Measurements from ENCODE around the gene SRRM2. TPM values are rescaled to one million over a fixed set of nuclear protein-coding genes. Genes with fewer than 3 reads are reported as not detected.

The SRRM2 gene
- total RNA-seq, 1 experiment from 2014 or later: 617 TPM

DNA sequence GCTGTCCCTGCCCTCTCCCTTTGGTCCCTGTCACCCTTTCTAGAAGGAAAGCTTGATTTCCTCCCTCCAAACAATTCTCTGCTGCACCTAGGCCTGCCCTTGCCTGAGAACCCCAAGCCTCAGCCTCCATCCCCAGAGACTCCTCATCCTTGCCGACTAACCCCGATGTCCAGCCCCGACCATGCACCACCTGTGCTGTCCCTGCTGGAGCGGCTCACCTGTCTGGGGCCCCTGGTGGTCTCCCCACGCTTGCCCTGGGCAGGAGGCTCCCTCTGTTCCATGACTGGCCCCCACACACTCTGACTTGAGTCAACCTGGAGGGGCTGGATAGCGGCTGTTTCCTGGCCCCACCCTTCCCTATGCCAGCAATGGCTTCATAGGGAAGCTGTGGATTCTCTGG is 12.0 kb upstream of the SRRM2 start:
- Histone ChIP-seq H3K27ac (ENCODE audit: low read length) (no peak overlapping the region), H3K9me3 (ENCODE audit: control insufficient read depth, insufficient read depth, low read depth, low read length) (no peaks in the 10 kb centered on the region), H3K36me3 (ENCODE audit: control insufficient read depth, insufficient read depth, low read length) (no peaks in the 10 kb centered on the region), H3K4me1 (ENCODE audit: control insufficient read depth, insufficient read depth, low read length) (peaks cover 6% of the 10 kb centered on the region), H3K27me3 (ENCODE audit: control insufficient read depth, insufficient read depth, low read length) (no peaks in the 10 kb centered on the region), H3K4me3 (ENCODE audit: low read depth in 2 of 2, low read length in 2 of 2) (no peak overlapping the region)
- ATAC-seq (no peak), DNase-seq (ENCODE audit: low read depth, low spot score) (no peak)
- no TSS peak for BruUV-seq (replicated peaks)
- in situ Hi-C loops (cut with HindIII; ENCODE audit: low pct_unique_long_range_greater_than_20kb, low sequenced_read_pairs) (no loop called here), intact Hi-C loops (cut with micrococcal nuclease; ENCODE audit: unreplicated experiment) (no loop called here)
- ChIA-PET POLR2A (no interaction called here), CTCF (no interaction called here)
- TF ChIP-seq, protein P1, sequence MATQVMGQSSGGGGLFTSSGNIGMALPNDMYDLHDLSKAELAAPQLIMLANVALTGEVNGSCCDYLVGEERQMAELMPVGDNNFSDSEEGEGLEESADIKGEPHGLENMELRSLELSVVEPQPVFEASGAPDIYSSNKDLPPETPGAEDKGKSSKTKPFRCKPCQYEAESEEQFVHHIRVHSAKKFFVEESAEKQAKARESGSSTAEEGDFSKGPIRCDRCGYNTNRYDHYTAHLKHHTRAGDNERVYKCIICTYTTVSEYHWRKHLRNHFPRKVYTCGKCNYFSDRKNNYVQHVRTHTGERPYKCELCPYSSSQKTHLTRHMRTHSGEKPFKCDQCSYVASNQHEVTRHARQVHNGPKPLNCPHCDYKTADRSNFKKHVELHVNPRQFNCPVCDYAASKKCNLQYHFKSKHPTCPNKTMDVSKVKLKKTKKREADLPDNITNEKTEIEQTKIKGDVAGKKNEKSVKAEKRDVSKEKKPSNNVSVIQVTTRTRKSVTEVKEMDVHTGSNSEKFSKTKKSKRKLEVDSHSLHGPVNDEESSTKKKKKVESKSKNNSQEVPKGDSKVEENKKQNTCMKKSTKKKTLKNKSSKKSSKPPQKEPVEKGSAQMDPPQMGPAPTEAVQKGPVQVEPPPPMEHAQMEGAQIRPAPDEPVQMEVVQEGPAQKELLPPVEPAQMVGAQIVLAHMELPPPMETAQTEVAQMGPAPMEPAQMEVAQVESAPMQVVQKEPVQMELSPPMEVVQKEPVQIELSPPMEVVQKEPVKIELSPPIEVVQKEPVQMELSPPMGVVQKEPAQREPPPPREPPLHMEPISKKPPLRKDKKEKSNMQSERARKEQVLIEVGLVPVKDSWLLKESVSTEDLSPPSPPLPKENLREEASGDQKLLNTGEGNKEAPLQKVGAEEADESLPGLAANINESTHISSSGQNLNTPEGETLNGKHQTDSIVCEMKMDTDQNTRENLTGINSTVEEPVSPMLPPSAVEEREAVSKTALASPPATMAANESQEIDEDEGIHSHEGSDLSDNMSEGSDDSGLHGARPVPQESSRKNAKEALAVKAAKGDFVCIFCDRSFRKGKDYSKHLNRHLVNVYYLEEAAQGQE (IDR thresholded peaks at IDR 0.05; ENCODE audit: insufficient read depth in 1 of 2, low read depth in 2 of 2, low read length in 1 of 2): no peak
- TF ChIP-seq, protein P2, sequence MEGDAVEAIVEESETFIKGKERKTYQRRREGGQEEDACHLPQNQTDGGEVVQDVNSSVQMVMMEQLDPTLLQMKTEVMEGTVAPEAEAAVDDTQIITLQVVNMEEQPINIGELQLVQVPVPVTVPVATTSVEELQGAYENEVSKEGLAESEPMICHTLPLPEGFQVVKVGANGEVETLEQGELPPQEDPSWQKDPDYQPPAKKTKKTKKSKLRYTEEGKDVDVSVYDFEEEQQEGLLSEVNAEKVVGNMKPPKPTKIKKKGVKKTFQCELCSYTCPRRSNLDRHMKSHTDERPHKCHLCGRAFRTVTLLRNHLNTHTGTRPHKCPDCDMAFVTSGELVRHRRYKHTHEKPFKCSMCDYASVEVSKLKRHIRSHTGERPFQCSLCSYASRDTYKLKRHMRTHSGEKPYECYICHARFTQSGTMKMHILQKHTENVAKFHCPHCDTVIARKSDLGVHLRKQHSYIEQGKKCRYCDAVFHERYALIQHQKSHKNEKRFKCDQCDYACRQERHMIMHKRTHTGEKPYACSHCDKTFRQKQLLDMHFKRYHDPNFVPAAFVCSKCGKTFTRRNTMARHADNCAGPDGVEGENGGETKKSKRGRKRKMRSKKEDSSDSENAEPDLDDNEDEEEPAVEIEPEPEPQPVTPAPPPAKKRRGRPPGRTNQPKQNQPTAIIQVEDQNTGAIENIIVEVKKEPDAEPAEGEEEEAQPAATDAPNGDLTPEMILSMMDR (IDR thresholded peaks at IDR 0.05): no peak
- no peak for TF ChIP-seq SIN3A (IDR thresholded peaks at IDR 0.05; ENCODE audit: borderline replicate concordance, insufficient read depth, low read depth, low read length)
- no peak for TF ChIP-seq TCF7L2 (IDR thresholded peaks at IDR 0.05; ENCODE audit: low read depth, low read length)
- no peak for TF ChIP-seq POLR2AphosphoS5 (IDR thresholded peaks at IDR 0.05; ENCODE audit: low read depth, low read length)

- in situ Hi-C loops (cut with HindIII; ENCODE audit: low pct_unique_long_range_greater_than_20kb, low sequenced_read_pairs) (no loop called here), intact Hi-C loops (cut with micrococcal nuclease; ENCODE audit: unreplicated experiment) (no loop called here)
- ChIA-PET CTCF (no interaction called here), POLR2A (no interaction called here)
- BruUV-seq (replicated peaks): no TSS peak
- no peak overlapping the region for H3K4me3 ChIP-seq (ENCODE audit: low read depth in 2 of 2, low read length in 2 of 2)
- ATAC-seq (no peak), DNase-seq (ENCODE audit: low read depth, low spot score) (no peak)
- no peaks in the 10 kb centered on the region for H3K9me3 ChIP-seq (ENCODE audit: control insufficient read depth, insufficient read depth, low read depth, low read length)
- no peak for TF ChIP-seq SIN3A (IDR thresholded peaks at IDR 0.05; ENCODE audit: borderline replicate concordance, insufficient read depth, low read depth, low read length)
- TF ChIP-seq, protein P2 (IDR thresholded peaks at IDR 0.05): no peak
- no peak for TF ChIP-seq POLR2AphosphoS5 (IDR thresholded peaks at IDR 0.05; ENCODE audit: low read depth, low read length)
- no peak for TF ChIP-seq TCF7L2 (IDR thresholded peaks at IDR 0.05; ENCODE audit: low read depth, low read length)
- TF ChIP-seq, protein P1 (IDR thresholded peaks at IDR 0.05; ENCODE audit: insufficient read depth in 1 of 2, low read depth in 2 of 2, low read length in 1 of 2): no peak
- no peak overlapping the region for H3K27ac ChIP-seq (ENCODE audit: low read length)
- no peaks in the 10 kb centered on the region for H3K27me3 ChIP-seq (ENCODE audit: control insufficient read depth, insufficient read depth, low read length)
- peaks cover 6% of the 10 kb centered on the region for H3K4me1 ChIP-seq (ENCODE audit: control insufficient read depth, insufficient read depth, low read length)
- H3K36me3 ChIP-seq (ENCODE audit: control insufficient read depth, insufficient read depth, low read length): no peaks in the 10 kb centered on the region
Measured at GRCh38 chr16:2741168-2741567, 11.3 kb upstream of the SRRM2 start.

Data from Panc1 (cell line).